Right lobe of liver (tissue), 6 donors: ENCODE data around the gene PRMT5. TPM values are rescaled to one million over a fixed set of nuclear protein-coding genes. Genes with fewer than 3 reads are reported as not detected.

Experiments
- ATAC-seq, 4 donors: fragments of 200-7000 bp; cut with Tn5 transposase; one replicate each; pipeline ENCODE4 v1.9.1; 2020; ENCODE audit warnings: mild to moderate bottlenecking in 4 of 4, moderate library complexity in 4 of 4
- DNase-seq, 3 donors: peaks; one replicate each; pipeline ENCODE4 v3.0.0-alpha.2; 2020
- H3K27ac ChIP-seq, 3 donors: fragments of 200-600 bp; one replicate each; pipeline ENCODE4 v1.8.0; 2022
- H3K27me3 ChIP-seq, 2 donors: fragments of 200-600 bp; one replicate each; pipeline ENCODE4 v1.8.0; 2022
- H3K36me3 ChIP-seq, 4 donors: fragments of 200-600 bp; sonication (generic) in 1 of 4; one replicate each; pipeline versions ENCODE4 v1.5.1 to v1.8.0; 2017 to 2022; ENCODE audit warnings: control low read depth in 1 of 4
- H3K4me1 ChIP-seq, 4 donors: fragments of 200-600 bp; sonication (generic) in 1 of 4; one replicate each; pipeline versions ENCODE4 v1.5.1 to v1.8.0; 2017 to 2022; ENCODE audit warnings: control low read depth in 1 of 4
- H3K4me3 ChIP-seq, 3 donors: fragments of 200-600 bp; one replicate each; pipeline ENCODE4 v1.8.0; 2022
- H3K9me3 ChIP-seq, 4 donors: fragments of 200-600 bp; sonication (generic) in 1 of 4; one replicate each; pipeline versions ENCODE4 v1.5.1 to v1.8.0; 2017 to 2022; ENCODE audit warnings: control low read depth in 1 of 4
- POLR2A ChIP-seq: fragments of 450-650 bp; IDR thresholded peaks from one replicate; pipeline ENCODE4 v1.6.1; 2017; ENCODE audit warnings: antibody characterized with exemption, mild to moderate bottlenecking
- WGBS: methylation state at CpG from one replicate; pipeline ENCODE4 v1.1.6; 2018; ENCODE audit warnings: low coverage, low lambda C conversion rate; ENCODE audit not compliant: insufficient coverage; ENCODE audit errors: missing lambda C conversion rate; 5-methylcytosine and 5-hydroxymethylcytosine counted together
- intact Hi-C, 2 donors: fragments of 100-400 bp; cut with DNase I; formaldehyde crosslinking; loops; one replicate each; pipeline versions ENCODE4 v1.11.2 to v1.14.1; 2022
- total RNA-seq, 6 experiments: library from RNA; depleted of rRNA in 2 of 6; stranded (reverse); fragments of >200 nt in 2 of 6; fragmentation: NEBNext Ultra II Directional in 3 of 6; extraction: Animal tissue kit (Norgen Biotek cat#: 25700) in 3 of 6; gene quantifications; one replicate each; pipeline versions ENCODE4 v1.1.0 to v1.2.4, GENCODE V29; 2016 to 2023
- TF ChIP-seq, protein P1 (sequence below), 4 donors: fragments of 200-600 bp in 3 of 4; fragments of 450-650 bp in 1 of 4; IDR thresholded peaks; one replicate each; pipeline versions ENCODE4 v1.5.1 to v1.8.0; 2016 to 2022; ENCODE audit warnings: antibody characterized with exemption in 4 of 4, mild to moderate bottlenecking in 2 of 4
- donor health status: DM: no; HTN: yes; CAD: no.
- donor health status: DM: no; HTN: no; CAD: no.
- donor health status: DM: no; HTN: no; CAD: no.
- donor health status: DM: no; HTN: yes; CAD: no.
- donor health status: DM: no; HTN: yes; CAD: no.

PRMT5 gene
- total RNA-seq, 6 experiments from 2014 or later, result 22.5 to 32.1 (median 25.7) TPM

- no peaks in the 10 kb centered on the region for H3K9me3 ChIP-seq
- TF ChIP-seq, protein P1, sequence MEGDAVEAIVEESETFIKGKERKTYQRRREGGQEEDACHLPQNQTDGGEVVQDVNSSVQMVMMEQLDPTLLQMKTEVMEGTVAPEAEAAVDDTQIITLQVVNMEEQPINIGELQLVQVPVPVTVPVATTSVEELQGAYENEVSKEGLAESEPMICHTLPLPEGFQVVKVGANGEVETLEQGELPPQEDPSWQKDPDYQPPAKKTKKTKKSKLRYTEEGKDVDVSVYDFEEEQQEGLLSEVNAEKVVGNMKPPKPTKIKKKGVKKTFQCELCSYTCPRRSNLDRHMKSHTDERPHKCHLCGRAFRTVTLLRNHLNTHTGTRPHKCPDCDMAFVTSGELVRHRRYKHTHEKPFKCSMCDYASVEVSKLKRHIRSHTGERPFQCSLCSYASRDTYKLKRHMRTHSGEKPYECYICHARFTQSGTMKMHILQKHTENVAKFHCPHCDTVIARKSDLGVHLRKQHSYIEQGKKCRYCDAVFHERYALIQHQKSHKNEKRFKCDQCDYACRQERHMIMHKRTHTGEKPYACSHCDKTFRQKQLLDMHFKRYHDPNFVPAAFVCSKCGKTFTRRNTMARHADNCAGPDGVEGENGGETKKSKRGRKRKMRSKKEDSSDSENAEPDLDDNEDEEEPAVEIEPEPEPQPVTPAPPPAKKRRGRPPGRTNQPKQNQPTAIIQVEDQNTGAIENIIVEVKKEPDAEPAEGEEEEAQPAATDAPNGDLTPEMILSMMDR (IDR thresholded peaks at IDR 0.05), result no peak
- peak; percentile 60 for TF ChIP-seq POLR2A
- intact Hi-C loops, result no loop called here
- no peaks in the 10 kb centered on the region for H3K27me3 ChIP-seq
- 23% methylated on average over 6 of the region's 6 CpGs for WGBS
- H3K4me3 ChIP-seq, result peak overlapping the region; percentile 15 to 42 (median 27)
- H3K27ac ChIP-seq, result peak overlapping the region; percentile 64 to 89 (median 86)
- H3K36me3 ChIP-seq, result peaks cover 0 to 19% (median 3%) of the 10 kb centered on the region in 4 donors
- H3K4me1 ChIP-seq, result peaks cover 0 to 63% (median 29%) of the 10 kb centered on the region in 4 donors
- ATAC-seq (peak; percentile 36 to 66 (median 50)), DNase-seq (peak in 1 of 3 donors; percentile 68)
Measured at GRCh38 chr14:22976620-22977433, 47.7 kb upstream of the PRMT5 start.

DNA sequence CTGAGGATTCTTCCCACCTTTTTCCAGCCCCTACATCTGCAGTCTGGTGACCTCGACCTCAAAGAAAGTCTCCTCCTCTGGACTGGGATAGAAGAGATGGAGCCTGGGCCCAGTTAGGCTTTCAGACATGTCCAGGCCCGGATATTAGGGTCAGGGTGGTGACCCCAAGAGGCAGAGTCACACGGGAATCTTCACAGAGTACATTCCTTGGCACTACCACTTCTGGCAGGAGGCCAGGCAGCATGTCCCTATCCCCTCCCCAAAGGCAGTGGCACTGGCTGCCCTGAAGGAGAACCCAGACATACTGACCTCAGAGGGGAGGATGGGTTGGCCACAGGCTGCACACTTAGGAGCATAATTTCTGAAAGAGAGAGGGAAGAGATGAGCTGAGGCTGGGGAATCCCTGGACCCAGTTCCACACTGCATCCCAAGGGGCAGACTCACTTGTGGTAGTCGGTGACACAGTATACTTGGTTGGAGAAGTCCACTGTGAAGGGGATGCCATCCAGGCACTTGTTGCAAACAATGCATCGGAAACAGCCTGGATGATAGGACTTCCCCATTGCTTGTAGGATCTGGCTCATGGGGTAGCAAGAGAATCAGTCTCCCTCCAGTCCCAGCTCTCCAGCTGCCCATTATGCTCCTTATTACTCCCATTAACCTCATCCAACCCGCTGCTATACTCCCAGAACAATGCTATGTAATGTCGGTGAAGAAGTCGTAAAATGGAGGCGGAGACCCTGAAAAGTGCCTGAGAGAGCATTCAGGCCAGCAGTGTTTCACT is 45.5 kb upstream of the PRMT5 start:
- peak overlapping the region in 1 of 3 donors; percentile 42 for H3K4me3 ChIP-seq
- intact Hi-C loops, result no loop called here
- WGBS, result 28% methylated on average over 7 of the region's 9 CpGs
- peaks cover 0 to 60% (median 26%) of the 10 kb centered on the region in 4 donors for H3K4me1 ChIP-seq
- no peaks in the 10 kb centered on the region for H3K27me3 ChIP-seq
- H3K9me3 ChIP-seq, result no peaks in the 10 kb centered on the region
- ATAC-seq, result no peak
- peak in 1 of 3 donors; percentile 56 for DNase-seq
- TF ChIP-seq POLR2A, result peak; percentile 29
- TF ChIP-seq, protein P1 (IDR thresholded peaks at IDR 0.05), result no peak
- peak overlapping the region in 1 of 3 donors; percentile 89 for H3K27ac ChIP-seq
- H3K36me3 ChIP-seq, result peaks cover 0 to 26% (median 3%) of the 10 kb centered on the region in 4 donors

DNA sequence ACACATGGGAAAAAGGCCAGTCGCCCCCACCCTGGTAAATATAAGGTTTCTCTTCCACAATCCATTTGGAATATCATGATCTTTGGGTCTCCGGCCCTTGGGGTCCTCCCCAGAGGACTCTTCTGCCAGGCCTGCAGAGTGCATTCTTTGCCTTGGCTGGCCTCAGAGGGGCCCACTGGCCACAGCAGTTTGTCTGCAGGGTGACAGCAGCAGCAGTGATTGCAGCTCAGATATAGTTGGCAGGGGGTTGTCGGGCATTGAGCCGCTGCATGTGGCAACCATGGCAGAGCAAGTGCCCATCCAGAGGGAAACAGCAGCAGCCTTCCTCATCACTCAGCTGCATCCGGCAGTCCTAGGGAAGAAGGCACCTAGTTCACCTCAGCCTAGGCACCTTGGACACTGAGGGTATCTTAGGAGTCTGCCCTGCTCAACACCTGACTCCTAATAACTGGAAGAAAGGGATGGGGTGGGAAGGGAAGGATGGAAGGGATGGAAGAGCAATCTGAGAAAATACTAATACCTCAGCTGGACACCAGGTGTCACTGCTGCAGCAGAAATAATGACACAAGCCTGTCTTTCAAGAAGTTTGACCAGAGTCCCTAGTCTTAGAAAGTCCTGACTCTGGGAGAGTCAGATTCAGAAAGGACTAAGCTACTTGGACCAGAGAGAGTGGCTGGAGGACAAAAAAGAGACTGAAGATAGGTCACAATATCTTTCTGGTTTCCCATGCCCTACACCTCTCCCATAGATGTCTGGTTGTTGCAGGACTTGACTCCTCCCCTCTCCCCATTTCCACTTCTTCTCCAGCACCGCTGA is 44.2 kb upstream of the PRMT5 start:
- peak; percentile 26 to 46 (median 38) for ATAC-seq
- Histone ChIP-seq H3K4me3 (peak overlapping the region in 1 of 3 donors; percentile 2), H3K4me1 (peaks cover 0 to 47% (median 19%) of the 10 kb centered on the region in 4 donors), H3K27me3 (no peaks in the 10 kb centered on the region), H3K36me3 (peaks cover 0 to 26% (median 3%) of the 10 kb centered on the region in 4 donors), H3K9me3 (no peaks in the 10 kb centered on the region), H3K27ac (no peak overlapping the region)
- 60% methylated on average over 5 of the region's 6 CpGs for WGBS
- no peak for DNase-seq
- no peak for TF ChIP-seq POLR2A
- TF ChIP-seq, protein P1 (IDR thresholded peaks at IDR 0.05), result peak; percentile 56 to 74 (median 66)
- intact Hi-C loops, result no loop called here

DNA sequence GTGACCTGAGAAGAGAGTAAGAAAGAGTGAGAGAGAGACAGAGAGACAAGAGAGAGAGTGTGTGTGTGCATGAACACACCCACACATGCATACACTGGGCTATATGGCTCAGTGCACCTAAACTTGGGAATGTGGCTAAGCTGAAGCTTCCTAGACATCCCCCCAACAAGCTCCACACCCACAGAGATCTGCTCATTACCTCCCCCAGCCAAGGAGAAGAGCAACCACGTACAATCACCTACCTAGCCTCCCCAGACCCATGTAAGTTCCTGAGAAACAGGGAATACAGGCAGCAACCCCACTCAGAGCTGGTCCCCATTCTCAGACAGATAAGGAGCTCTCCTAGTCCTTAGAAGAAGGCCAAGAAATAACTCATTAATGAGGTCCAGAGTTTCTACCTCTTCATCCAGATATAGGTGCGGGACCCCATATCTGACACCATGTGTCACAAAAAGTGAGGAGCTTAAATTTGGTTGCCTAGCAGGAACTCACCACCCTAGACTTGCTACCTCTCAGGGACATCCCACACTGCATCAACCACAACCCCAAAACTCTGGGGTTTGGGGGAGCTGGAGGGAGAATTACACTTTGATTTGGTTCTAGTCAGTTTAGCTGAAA is 43.2 kb upstream of the PRMT5 start:
- 100% methylated on average over 1 of the region's 2 CpGs for WGBS
- peaks cover 0 to 26% (median 3%) of the 10 kb centered on the region in 4 donors for H3K36me3 ChIP-seq
- H3K4me1 ChIP-seq, result peaks cover 0 to 40% (median 16%) of the 10 kb centered on the region in 4 donors
- no peak overlapping the region for H3K27ac ChIP-seq
- ATAC-seq (no peak), DNase-seq (no peak)
- intact Hi-C loops, result no loop called here
- no peaks in the 10 kb centered on the region for H3K9me3 ChIP-seq
- H3K27me3 ChIP-seq, result no peaks in the 10 kb centered on the region
- TF ChIP-seq, protein P1 (IDR thresholded peaks at IDR 0.05), result no peak
- no peak for TF ChIP-seq POLR2A
- H3K4me3 ChIP-seq, result no peak overlapping the region
